ENCODE data around the gene COP1. TPM values are rescaled to one million over a fixed set of nuclear protein-coding genes. Genes with fewer than 3 reads are reported as not detected.
"Not testable (repeated sequence)": the region's sequence is repeated elsewhere in the genome, so short reads cannot be mapped to it uniquely, and the experiment has no call there.

The COP1 gene
- total RNA-seq, 1 donor from 2014 or later: 40.9 TPM

- DNase-seq (ENCODE audit: low spot score): no peak
These were observed 72.4 kb downstream of the COP1 start for GRCh38 chr1:176134666-176135065.

GRCh38 chr1:176122282-176122681 is 84.8 kb downstream of the COP1 start:
- no peak for DNase-seq (ENCODE audit: low spot score)

GRCh38 chr1:176119549-176119948 is 87.5 kb downstream of the COP1 start:
- DNase-seq (ENCODE audit: low spot score): no peak

GRCh38 chr1:176118985-176119384 is 88.1 kb downstream of the COP1 start:
- no peak for DNase-seq (ENCODE audit: low spot score)

- DNase-seq (ENCODE audit: low spot score): no peak
These were observed 95.3 kb downstream of the COP1 start for GRCh38 chr1:176111835-176112234.

GRCh38 chr1:176110203-176110602 is 96.9 kb downstream of the COP1 start:
- no peak for DNase-seq (ENCODE audit: low spot score)

- DNase-seq (ENCODE audit: low spot score): no peak
These were observed 104.2 kb downstream of the COP1 start for GRCh38 chr1:176102768-176103350.

- DNase-seq (ENCODE audit: low spot score): no peak
These were observed 105.0 kb downstream of the COP1 start for GRCh38 chr1:176101951-176102642.

- DNase-seq (ENCODE audit: low spot score): no peak
These were observed 108.5 kb downstream of the COP1 start for GRCh38 chr1:176098560-176098959.

- DNase-seq (ENCODE audit: low spot score): no peak
These were observed 111.1 kb downstream of the COP1 start for GRCh38 chr1:176096015-176096414.

GRCh38 chr1:176090766-176091165 is 116.3 kb downstream of the COP1 start:
- DNase-seq (ENCODE audit: low spot score): no peak

- DNase-seq (ENCODE audit: low spot score): not testable (repeated sequence)
These were observed 119.3 kb downstream of the COP1 start for GRCh38 chr1:176087746-176088145.

GRCh38 chr1:176073524-176074157 is 133.4 kb downstream of the COP1 start:
- DNase-seq (ENCODE audit: low spot score): peak; percentile 53

- no peak for DNase-seq (ENCODE audit: low spot score)
These were observed 138.2 kb downstream of the COP1 start for GRCh38 chr1:176068901-176069300.

GRCh38 chr1:176068256-176068655 is 138.8 kb downstream of the COP1 start:
- DNase-seq (ENCODE audit: low spot score): no peak

GRCh38 chr1:176066709-176067108 is 140.4 kb downstream of the COP1 start:
- no peak for DNase-seq (ENCODE audit: low spot score)

- DNase-seq (ENCODE audit: low spot score): no peak
These were observed 148.4 kb downstream of the COP1 start for GRCh38 chr1:176058686-176059085.

- DNase-seq (ENCODE audit: low spot score): no peak
These were observed 150.8 kb downstream of the COP1 start for GRCh38 chr1:176056312-176056711.

- no peak for DNase-seq (ENCODE audit: low spot score)
These were observed 151.7 kb downstream of the COP1 start for GRCh38 chr1:176055398-176055797.

- DNase-seq (ENCODE audit: low spot score): no peak
These were observed 155.1 kb downstream of the COP1 start for GRCh38 chr1:176051902-176052518.

GRCh38 chr1:176051402-176051801 is 155.7 kb downstream of the COP1 start:
- no peak for DNase-seq (ENCODE audit: low spot score)

- DNase-seq (ENCODE audit: low spot score): no peak
These were observed 157.5 kb downstream of the COP1 start for GRCh38 chr1:176049582-176049981.

GRCh38 chr1:176046926-176047325 is 160.2 kb downstream of the COP1 start:
- no peak for DNase-seq (ENCODE audit: low spot score)

Measured in mucosa of gallbladder (tissue), 1 donor.